Osteoblast (primary cell): Measurements from ENCODE around the gene TTC21A. TPM values are rescaled to one million over a fixed set of nuclear protein-coding genes. Genes with fewer than 3 reads are reported as not detected.

Experiments
- DNase-seq: peaks from one replicate; pipeline ENCODE4 v3.0.0; 2011; ENCODE audit warnings: low spot score, mixed read lengths; ENCODE audit not compliant: insufficient read length; ENCODE audit errors: missing footprints
- H2AFZ ChIP-seq: 2 replicates; pipeline ENCODE4 v1.6.0; 2011; ENCODE audit warnings: mild to moderate bottlenecking, low read length
- H3K27ac ChIP-seq: 2 replicates; pipeline ENCODE4 v1.5.1; 2011; ENCODE audit warnings: mild to moderate bottlenecking, low read depth, low read length, moderate library complexity
- H3K27me3 ChIP-seq: 2 replicates; pipeline ENCODE4 v1.6.0; 2012; ENCODE audit warnings: mild to moderate bottlenecking, control low read depth, inconsistent platforms, low read length, moderate library complexity; ENCODE audit not compliant: insufficient read depth
- H3K36me3 ChIP-seq: 2 replicates; pipeline ENCODE4 v1.5.1; 2011; ENCODE audit warnings: mild to moderate bottlenecking, low read length, control low read depth, moderate library complexity; ENCODE audit not compliant: insufficient read depth
- H3K4me1 ChIP-seq: 2 replicates; pipeline ENCODE4 v1.5.1; 2011; ENCODE audit warnings: mild to moderate bottlenecking, low read length, control low read depth, moderate library complexity; ENCODE audit not compliant: insufficient read depth
- H3K4me2 ChIP-seq: 2 replicates; pipeline ENCODE4 v1.6.0; 2011; ENCODE audit warnings: mild to moderate bottlenecking, low read length; ENCODE audit not compliant: insufficient read depth
- H3K4me3 ChIP-seq: fragments of 200-600 bp; sonication (generic); 3 replicates; pipeline ENCODE4 v1.5.1; 2012; ENCODE audit warnings: mild to moderate bottlenecking, low read length, inconsistent platforms; ENCODE audit not compliant: insufficient read depth
- H3K79me2 ChIP-seq: 2 replicates; pipeline ENCODE4 v1.6.0; 2012; ENCODE audit warnings: mild to moderate bottlenecking, low read length, control low read depth, inconsistent platforms; ENCODE audit not compliant: insufficient read depth
- H3K9me3 ChIP-seq: 2 replicates; pipeline ENCODE4 v1.5.1; 2011; ENCODE audit warnings: low read depth, low read length, control low read depth
- H4K20me1 ChIP-seq: 2 replicates; pipeline ENCODE4 v1.6.0; 2012; ENCODE audit warnings: mild to moderate bottlenecking, low read length, control low read depth; ENCODE audit not compliant: insufficient read depth
- total RNA-seq: library from RNA; depleted of rRNA; stranded (reverse); fragments of >200 nt; gene quantifications from 2 replicates; pipeline ENCODE4 v1.2.3, GENCODE V29; 2012
- TF ChIP-seq, protein P1 (sequence below): IDR thresholded peaks from 2 replicates; pipeline ENCODE4 v1.5.1; 2011; ENCODE audit warnings: mild to moderate bottlenecking, low read depth, low read length, moderate library complexity; ENCODE audit errors: extremely low read depth

The TTC21A gene
- total RNA-seq, 1 donor, result 6.9 TPM

DNA sequence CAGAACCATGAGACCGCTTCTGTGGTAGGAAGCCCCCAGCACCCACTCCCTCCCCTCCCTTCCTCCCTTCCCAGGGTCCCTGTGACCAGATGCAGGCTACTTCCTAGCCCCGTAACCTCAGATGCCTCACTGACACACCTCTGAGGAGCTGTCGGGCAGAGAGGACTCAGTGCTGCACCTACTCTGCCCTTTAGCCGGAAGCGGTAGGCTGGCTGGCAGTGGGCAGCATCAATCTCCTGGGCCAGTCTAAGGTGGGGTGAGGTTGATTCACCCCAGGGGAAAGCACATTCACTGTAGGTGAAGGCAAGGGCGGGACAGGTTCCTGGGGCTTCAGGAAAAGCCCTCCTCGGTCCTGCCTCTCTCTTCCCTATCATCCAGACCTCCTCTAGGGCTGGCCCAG lies 26.8 kb downstream of the TTC21A start:
- Histone ChIP-seq H4K20me1 (no peaks in the 10 kb centered on the region), H3K79me2 (no peaks in the 10 kb centered on the region), H3K36me3 (peaks cover 10% of the 10 kb centered on the region), H3K27me3 (no peaks in the 10 kb centered on the region), H3K4me3 (no peak overlapping the region), H2AFZ (no peak overlapping the region), H3K4me2 (no peak overlapping the region), H3K9me3 (no peaks in the 10 kb centered on the region), H3K27ac (no peak overlapping the region), H3K4me1 (peaks cover 4% of the 10 kb centered on the region)
- no peak for DNase-seq
- TF ChIP-seq, protein P1, sequence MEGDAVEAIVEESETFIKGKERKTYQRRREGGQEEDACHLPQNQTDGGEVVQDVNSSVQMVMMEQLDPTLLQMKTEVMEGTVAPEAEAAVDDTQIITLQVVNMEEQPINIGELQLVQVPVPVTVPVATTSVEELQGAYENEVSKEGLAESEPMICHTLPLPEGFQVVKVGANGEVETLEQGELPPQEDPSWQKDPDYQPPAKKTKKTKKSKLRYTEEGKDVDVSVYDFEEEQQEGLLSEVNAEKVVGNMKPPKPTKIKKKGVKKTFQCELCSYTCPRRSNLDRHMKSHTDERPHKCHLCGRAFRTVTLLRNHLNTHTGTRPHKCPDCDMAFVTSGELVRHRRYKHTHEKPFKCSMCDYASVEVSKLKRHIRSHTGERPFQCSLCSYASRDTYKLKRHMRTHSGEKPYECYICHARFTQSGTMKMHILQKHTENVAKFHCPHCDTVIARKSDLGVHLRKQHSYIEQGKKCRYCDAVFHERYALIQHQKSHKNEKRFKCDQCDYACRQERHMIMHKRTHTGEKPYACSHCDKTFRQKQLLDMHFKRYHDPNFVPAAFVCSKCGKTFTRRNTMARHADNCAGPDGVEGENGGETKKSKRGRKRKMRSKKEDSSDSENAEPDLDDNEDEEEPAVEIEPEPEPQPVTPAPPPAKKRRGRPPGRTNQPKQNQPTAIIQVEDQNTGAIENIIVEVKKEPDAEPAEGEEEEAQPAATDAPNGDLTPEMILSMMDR, result no peak

DNA sequence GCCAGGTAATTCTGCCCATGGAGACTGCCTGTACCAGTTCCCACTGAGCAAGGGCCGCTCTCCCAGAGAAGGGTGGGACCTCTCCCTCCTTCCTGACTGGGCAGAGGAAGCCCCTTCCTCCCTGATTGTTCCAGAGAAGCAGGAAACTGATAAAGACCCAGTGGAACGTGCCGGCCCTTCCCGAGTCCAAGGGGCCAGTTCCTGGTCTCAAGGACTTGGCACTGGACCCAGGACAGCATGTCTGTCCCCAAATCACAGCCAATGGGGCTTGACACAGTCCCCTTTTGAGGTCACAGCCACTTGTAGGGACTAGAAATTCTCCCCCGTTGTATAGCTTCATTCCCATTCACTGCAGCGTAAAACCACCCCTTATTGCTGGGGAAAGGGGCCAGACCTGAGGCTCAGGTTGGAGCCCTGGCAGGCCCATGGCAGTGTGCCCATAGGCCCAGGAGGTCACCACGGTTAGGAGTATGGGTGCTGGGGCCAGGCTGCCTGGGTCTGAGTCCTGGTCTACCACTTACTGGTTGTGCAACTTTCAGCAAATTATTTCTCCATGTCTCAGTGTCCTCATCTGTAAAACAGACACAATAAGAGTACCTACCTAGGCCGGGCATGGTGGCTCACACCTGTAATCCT lies 27.8 kb downstream of the TTC21A start:
- Histone ChIP-seq H3K9me3 (no peaks in the 10 kb centered on the region), H3K79me2 (peaks cover 2% of the 10 kb centered on the region), H2AFZ (no peak overlapping the region), H3K4me3 (no peak overlapping the region), H3K27ac (no peak overlapping the region), H3K4me2 (no peak overlapping the region), H3K27me3 (no peaks in the 10 kb centered on the region), H3K4me1 (peaks cover 4% of the 10 kb centered on the region), H4K20me1 (peaks cover under 1% of the 10 kb centered on the region), H3K36me3 (peaks cover 16% of the 10 kb centered on the region)
- DNase-seq, result no peak
- TF ChIP-seq, protein P1, result no peak

DNA sequence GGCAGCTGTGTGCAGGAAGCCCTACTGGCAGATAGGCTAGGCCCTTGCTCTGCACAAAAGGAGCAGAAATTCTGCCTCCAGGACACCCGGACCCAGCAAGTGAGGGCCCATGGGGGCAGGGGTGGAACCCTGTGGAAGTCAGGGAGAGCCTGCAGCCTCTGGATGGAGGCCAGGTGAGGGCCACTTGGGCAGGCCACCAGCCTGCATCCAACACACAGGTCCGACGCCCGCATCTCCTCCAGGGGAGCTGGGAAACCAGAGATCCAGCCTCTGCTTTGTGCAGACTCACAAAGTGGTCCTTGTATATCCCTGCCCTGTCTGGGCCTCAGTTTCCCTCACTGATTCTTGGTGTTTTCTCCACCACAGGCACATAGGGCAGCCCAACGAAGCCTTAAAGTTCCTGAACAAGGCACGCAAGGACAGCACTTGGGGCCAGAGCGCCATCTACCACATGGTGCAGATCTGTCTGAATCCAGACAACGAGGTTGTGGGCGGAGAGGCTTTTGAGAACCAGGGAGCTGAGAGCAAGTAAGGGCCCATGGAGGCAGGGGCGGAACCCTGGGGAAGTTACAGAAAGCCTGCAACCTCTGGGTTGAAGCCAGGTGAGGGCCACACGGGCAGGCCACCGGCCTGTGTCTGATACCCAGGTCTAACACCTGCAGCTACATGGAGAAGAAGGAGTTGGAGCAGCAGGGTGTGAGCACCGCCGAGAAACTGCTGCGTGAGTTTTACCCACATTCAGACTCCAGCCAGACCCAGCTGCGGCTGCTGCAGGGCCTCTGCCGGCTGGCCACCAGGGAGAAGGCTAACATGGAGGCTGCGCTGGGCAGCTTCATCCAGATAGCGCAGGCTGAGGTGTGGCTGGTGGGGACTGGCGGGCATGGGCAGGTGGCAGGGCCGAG lies 29.3 kb downstream of the TTC21A start:
- TF ChIP-seq, protein P1, result no peak

DNA sequence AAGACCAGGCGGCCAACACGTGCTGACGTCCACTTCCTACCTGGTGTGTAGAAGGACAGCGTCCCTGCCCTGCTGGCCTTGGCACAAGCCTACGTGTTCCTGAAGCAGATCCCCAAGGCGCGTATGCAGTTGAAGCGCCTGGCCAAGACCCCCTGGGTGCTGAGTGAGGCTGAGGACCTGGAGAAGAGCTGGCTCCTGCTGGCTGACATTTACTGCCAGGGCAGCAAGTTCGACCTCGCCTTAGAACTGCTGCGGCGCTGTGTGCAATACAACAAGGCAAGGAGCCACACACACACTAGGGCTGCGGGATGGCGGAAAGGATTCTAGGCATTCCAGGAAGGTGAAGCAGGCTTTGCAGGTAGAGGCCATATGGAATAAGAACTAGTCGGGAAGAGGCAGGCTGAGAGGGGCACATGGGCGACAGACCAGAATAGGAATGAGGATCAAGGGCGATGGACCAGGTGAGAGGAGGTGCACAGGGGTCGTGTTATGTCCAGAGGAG lies 30.0 kb downstream of the TTC21A start:
- Histone ChIP-seq H3K9me3 (no peaks in the 10 kb centered on the region), H3K27me3 (no peaks in the 10 kb centered on the region), H3K4me1 (peaks cover 13% of the 10 kb centered on the region), H2AFZ (no peak overlapping the region), H3K27ac (no peak overlapping the region), H3K79me2 (peaks cover 22% of the 10 kb centered on the region), H3K36me3 (peaks cover 29% of the 10 kb centered on the region), H3K4me3 (no peak overlapping the region), H4K20me1 (peaks cover 21% of the 10 kb centered on the region), H3K4me2 (no peak overlapping the region)
- TF ChIP-seq, protein P1, result no peak
- DNase-seq, result no peak

More for the DNA sequence above, 29.3 kb downstream of the TTC21A start:
- Histone ChIP-seq H4K20me1 (peaks cover 15% of the 10 kb centered on the region), H3K27me3 (no peaks in the 10 kb centered on the region), H3K4me3 (no peak overlapping the region), H3K4me2 (no peak overlapping the region), H3K27ac (no peak overlapping the region), H2AFZ (no peak overlapping the region), H3K79me2 (peaks cover 16% of the 10 kb centered on the region), H3K4me1 (peaks cover 12% of the 10 kb centered on the region), H3K9me3 (no peaks in the 10 kb centered on the region), H3K36me3 (peaks cover 22% of the 10 kb centered on the region)
- DNase-seq, result no peak
